GM19372 (cell line): Measurements from ENCODE around the gene CEP95.
A peak's percentile ranks its signal among the peaks of the same experiment; 100 is the strongest.
"Not testable (repeated sequence)": the region's sequence is repeated elsewhere in the genome, so short reads cannot be mapped to it uniquely, and the experiment has no call there.

Experiments used
- ATAC-seq: cut with Tn5 transposase; IDR thresholded peaks from one replicate; pipeline ENCODE4 v1.9.1; 2021; ENCODE audit warnings: mild to moderate bottlenecking, low read depth, moderate library complexity; ENCODE audit not compliant: unreplicated experiment

Gene CEP95, protein sequence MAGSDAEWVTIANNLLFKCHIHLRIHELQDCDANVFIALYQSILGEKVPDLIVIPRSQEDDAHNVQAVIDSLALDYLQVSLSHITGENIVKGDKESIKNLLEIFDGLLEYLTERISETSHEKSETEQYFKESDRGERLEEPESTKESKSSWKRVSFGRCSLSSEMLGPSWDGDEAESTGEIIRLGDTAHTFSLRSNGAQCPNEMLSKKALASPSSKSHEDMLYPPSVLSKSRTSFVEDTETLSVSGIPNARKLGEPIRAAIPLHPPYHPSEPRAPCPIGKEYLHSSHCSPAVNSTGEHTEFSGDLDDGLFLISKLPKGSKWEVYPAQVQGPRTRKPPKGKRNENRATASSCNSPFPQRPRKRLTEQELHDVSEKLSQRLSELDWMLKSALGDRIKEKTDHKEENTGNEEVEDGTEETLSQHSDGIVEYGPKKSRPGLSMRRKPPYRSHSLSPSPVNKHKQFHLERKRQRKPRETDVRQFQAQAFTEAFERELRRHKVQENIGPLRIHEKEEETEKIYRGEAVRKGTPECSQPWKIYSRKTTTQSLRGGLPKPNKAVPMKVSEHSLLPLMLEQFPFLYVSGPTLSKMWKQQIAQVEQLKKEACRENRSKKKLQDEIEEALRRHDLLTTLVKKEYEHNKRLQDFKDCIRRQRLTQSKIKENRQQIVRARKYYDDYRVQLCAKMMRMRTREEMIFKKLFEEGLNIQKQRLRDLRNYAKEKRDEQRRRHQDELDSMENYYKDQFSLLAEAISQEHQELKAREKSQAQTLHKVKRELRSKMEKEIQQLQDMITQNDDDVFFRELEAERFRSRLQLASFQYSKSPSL

GRCh38 chr17:64506576-64507412 lies at the start of gene CEP95:
CEP95 (plus strand) TSS chr17:64506977; CDS start chr17:64507098, 121 bp downstream.
- peak; percentile 58 for ATAC-seq

DNA sequence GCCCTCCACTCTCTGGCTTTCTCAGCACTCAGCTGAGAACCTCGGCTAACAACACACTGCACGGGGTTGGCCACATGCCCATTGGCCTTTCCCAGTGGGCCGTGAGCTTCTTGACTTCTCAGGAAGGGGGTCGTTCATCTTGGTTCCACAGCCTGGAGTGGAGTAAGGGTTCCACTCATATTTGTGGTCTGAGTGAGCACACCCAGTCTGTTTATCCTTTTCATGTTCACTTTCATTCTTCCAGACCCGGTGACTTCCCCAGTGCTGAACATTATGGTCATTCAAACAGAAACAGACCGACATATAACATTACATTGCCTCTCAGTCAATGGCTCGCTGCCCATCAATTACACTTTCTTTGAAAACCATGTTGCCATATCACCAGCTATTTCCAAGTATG lies 49.6 kb upstream of the CEP95 start:
- no peak for ATAC-seq

GRCh38 chr17:64458756-64459155 lies 48.0 kb upstream of the CEP95 start:
- ATAC-seq, result no peak

DNA sequence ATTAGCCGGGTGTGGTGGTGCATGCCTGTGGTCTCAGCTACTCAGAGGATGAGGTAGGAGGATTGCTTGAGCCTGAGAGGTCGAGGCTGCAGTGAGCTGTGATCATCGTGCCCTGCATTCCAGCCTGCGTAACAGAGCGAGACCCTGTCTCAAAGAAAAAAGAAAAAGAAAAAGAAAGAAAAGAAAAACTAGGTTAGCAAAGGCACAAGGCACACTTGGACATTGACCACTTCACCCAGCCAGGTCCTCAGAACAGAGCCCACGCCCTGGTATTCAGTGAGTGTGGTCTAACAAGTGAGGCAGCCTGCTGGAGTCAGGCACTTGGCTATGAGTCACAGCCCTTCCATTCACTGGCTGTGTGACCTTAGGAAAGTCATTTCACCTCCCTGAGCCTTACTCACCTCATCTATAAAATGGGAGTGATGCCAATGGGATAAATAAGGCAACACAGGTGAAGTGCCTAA lies 47.5 kb upstream of the CEP95 start:
- ATAC-seq, result no peak

GRCh38 chr17:64459818-64460217 lies 47.0 kb upstream of the CEP95 start:
- ATAC-seq, result not testable (repeated sequence)

DNA sequence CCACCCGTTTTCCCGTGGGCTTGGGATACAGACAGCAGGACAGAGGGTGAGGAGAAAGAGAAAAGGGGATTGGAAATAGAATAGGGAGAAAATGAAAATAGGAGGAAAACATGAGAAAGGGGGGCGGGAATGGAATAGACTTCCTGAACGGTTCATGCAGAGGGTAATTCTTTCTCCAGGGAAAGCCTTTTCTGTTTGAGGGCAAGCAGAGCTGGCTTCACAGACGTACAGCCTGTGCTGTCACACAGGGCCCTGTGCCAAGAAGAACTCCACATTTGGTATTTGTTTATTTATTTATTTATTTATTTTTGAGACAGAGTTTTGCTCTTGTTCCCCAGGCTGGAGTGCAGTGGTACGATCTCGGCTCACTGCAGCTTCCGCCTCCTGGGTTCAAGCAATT lies 45.8 kb upstream of the CEP95 start:
- no peak for ATAC-seq

DNA sequence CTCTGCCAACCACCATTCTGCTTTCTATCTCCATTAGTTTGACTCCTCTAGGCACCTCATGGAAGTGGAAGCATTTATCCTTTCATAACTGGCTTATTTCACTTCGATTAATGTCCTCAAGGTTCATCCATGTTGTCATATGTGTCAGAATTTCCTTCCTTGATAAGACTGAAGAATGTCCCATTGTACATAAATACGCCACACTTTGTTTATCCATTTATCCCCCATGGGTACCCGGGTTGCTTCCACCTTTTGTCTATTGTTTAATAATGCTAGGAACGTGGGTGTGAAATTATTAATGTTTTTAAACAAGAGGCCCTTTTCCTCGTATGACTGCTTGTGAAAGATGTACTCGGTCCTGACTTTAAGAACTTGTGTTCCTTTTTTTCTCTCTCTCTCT lies 45.0 kb upstream of the CEP95 start:
- ATAC-seq, result no peak

DNA sequence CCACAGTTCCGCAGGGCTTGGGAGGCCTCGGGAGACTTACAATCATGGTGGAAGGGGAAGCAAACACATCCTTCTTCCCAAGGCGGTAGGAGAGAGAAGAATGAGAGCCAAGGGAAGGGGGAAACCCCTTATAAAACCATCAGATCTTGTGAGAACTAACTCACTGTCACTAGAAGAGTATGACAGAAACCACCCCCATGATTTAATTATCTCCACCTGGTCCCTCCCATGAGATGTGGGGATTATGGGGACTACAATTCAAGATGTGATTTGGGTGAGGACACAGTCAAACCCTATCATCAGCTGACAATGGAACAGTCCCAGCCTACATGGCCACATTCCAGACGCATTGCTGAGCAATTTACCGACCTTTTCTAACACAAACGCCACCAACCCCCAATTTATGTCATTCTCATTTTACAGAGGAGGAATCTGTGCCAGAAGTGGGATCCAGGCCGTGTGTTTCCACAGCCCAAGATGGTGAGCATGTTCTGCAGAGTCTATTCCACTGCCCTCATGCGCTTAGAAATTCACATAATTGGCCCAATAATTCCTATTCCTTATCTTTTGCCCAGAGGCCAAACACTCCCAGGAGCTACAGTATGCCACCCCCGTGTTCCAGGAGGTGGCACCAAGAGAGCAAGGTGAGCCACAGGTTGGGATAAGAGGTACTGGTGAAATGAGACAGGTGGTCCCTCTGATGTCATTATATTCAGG lies 40.6 kb upstream of the CEP95 start:
- no peak for ATAC-seq

DNA sequence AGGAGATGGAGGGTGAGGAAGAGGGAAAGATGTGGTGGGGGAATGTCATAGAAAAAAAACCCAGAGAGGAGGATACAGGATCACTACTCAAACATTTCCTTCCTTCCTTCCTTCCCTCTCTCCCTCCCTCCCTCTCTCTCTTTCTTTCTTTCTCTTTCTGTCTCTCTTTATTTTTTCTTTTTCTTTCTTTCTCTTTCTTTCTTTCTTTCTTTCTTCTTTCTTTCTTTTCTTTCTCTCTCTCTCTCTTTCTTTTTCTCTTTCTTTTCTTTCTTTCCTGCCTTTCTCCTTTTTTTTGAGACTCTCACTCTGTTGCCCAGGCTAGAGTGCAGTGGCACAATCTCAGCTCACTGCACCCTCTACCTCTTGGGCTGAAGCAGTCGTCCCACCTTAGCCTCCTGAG lies 39.9 kb upstream of the CEP95 start:
- ATAC-seq, result not testable (repeated sequence)

DNA sequence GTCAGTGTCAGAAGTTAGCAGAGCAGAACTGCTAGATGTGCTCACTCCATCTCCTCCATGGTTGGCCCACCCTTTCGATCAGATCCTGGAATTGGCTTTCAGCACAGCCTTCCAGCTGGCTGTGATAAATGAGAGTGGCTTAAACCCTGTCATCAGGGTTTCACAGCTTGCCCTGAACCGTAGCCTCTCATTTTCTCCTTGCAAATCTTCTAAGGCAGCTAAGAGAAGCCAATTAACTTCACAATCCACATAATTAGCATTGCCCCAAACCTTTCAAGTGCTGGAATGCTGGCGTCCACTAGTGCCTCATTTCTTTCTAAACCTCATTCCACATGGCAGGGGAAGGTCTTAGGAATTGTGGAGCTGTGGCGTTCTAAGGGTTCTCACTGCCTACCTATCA lies 36.2 kb upstream of the CEP95 start:
- no peak for ATAC-seq

- no peak for ATAC-seq
These were observed 35.3 kb upstream of the CEP95 start for GRCh38 chr17:64471440-64471839.

DNA sequence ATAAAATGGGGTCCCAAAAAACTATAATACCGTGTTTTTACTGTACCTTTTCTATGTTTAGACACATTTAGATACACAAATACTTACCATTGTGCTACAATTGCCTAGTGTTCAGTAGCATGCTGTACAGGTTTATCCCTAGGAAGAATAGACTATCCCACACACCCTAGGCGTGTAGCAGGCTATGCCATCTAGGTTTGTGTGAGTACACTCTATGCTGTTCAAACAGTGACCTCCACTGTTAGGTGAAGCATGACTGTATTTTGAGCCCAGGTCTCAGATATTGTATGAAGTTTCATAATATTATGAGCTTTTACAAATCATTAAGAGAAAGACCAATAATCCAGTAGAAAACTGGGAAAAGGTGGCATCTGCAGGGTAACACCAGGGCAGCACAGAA lies 34.2 kb upstream of the CEP95 start:
- ATAC-seq, result no peak

DNA sequence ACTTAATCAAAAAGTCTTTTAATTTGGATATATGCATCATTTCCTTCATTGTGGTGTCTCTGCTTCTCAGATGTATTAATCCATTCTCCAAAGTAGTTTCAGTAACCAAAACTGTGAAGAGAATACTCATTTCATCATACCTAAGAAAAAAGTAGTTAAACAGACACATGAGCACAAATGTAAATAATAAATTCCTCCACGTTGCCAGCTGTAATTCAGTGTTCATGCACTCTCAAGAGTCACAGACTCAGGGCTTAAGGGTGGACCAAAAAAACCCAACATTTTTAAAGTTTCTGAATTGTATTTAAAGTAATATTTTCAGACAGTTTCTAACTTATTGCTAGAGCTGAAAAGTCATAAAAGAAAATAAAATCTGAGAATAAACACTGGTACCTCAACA lies 28.9 kb upstream of the CEP95 start:
- no peak for ATAC-seq

DNA sequence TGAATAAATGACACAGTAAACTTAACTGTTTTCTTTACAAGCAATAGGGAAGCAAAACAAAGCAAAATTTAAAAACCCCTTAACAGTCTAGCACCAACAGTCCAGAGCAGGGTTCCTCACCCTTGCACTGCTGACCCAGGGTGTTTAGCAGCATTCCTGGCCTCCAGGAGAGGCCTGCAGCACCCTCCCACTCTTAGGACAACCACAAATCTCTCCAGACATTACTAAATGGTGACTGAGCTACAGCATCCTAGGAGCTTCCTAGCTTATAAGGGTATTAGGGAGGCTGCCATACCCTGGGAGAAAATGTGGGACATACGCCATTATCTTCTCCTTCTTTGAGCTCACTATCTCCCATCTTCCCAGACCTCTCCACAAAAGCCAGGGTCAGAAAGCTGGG lies 25.8 kb upstream of the CEP95 start:
- no peak for ATAC-seq

- ATAC-seq, result no peak
These were observed 22.4 kb upstream of the CEP95 start for GRCh38 chr17:64484380-64484779.

DNA sequence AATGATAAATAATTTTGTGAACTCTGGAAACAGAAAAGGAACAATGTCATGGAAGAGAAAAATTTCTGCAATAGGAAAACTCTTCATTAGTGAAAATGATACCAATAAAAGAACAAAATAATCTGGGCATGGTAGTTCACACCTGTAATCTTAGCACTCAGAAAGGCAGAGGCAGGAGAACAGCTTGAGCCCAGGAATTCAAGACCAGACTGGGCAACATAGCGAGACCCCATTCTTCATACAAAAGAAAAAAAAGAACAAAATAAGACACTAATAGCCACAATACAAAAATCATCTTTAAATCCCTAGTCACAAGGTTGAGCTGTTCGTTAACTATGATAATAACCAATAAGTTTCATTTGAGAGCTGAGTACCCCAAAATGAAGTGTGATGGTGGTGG lies 18.5 kb upstream of the CEP95 start:
- ATAC-seq, result no peak

- ATAC-seq, result no peak
These were observed 15.5 kb upstream of the CEP95 start for GRCh38 chr17:64491034-64491860.

- no peak for ATAC-seq
These were observed 14.8 kb upstream of the CEP95 start for GRCh38 chr17:64491994-64492393.

GRCh38 chr17:64492481-64493109 lies 14.2 kb upstream of the CEP95 start:
- no peak for ATAC-seq
